H1 (cell line): Measurements from ENCODE around the gene GIGYF2. TPM values are rescaled to one million over a fixed set of nuclear protein-coding genes. Genes with fewer than 3 reads are reported as not detected.

Experiments used
- CTCF ChIA-PET: fragments of 300-600 bp; sonication (Branson Sonifier 250); formaldehyde crosslinking; loops from one replicate; lab custom pipeline; 2021; ENCODE audit not compliant: partially characterized antibody; lab: Charles Lee
- POLR2A ChIA-PET: fragments of 300-600 bp; sonication (Branson Sonifier 250); formaldehyde crosslinking; loops from one replicate; lab custom pipeline; 2021; ENCODE audit warnings: inconsistent platforms; ENCODE audit not compliant: partially characterized antibody; lab: Charles Lee
- DNase-seq, 2 experiments: peaks; one replicate each; pipeline versions ENCODE4 v3.0.0 to v3.0.0-alpha.2; 2010 to 2022; ENCODE audit warnings: low spot score in 2 of 2, low read depth in 1 of 2, mixed read lengths in 1 of 2
- FAIRE-seq: peaks from 2 replicates; lab custom pipeline; 2011; peaks lifted over from hg19 to GRCh38; lab: Jason Lieb, UNC
- H2AFZ ChIP-seq: 2 replicates; pipeline ENCODE4 v1.8.1; 2012; ENCODE audit warnings: low read length, inconsistent platforms
- H2AK5ac ChIP-seq: 2 replicates; pipeline ENCODE4 v1.6.1; 2013; ENCODE audit warnings: low read depth, low read length
- H2BK120ac ChIP-seq: replicated peaks from 2 replicates; pipeline ENCODE3; 2013; ENCODE audit warnings: low read depth, low read length, inconsistent platforms
- H2BK12ac ChIP-seq: 2 replicates; pipeline ENCODE4 v1.6.1; 2013; ENCODE audit warnings: low read depth, low read length
- H2BK15ac ChIP-seq: 2 replicates; pipeline ENCODE4 v1.6.1; 2013; ENCODE audit warnings: low read length
- H2BK20ac ChIP-seq: 2 replicates; pipeline ENCODE4 v1.6.1; 2013; ENCODE audit warnings: low read length
- H2BK5ac ChIP-seq: 2 replicates; pipeline ENCODE4 v1.6.1; 2013; ENCODE audit warnings: low read depth, low read length
- H3K14ac ChIP-seq: 2 replicates; pipeline ENCODE4 v1.6.1; 2013; ENCODE audit warnings: inconsistent platforms; ENCODE audit not compliant: insufficient read length
- H3K18ac ChIP-seq: 2 replicates; pipeline ENCODE4 v1.6.1; 2013; ENCODE audit warnings: low read length; ENCODE audit errors: extremely low read depth
- H3K23ac ChIP-seq: 2 replicates; pipeline ENCODE4 v1.6.1; 2013; ENCODE audit warnings: inconsistent platforms; ENCODE audit not compliant: insufficient read length
- H3K23me2 ChIP-seq: 2 replicates; pipeline ENCODE4 v1.6.1; 2013; ENCODE audit warnings: low read depth, low read length
- H3K27ac ChIP-seq: 2 replicates; pipeline ENCODE4 v1.6.1; 2011; ENCODE audit warnings: low read depth, low read length, inconsistent platforms
- H3K27me3 ChIP-seq, 4 experiments: replicated peaks in 1 of 4; 1 replicate in 1 of 4; 2 replicates in 3 of 4; pipeline versions ENCODE4 v1.6.1 to v1.8.1; 2011 to 2013; ENCODE audit warnings: low read length in 3 of 4, mild to moderate bottlenecking in 3 of 4, inconsistent platforms in 2 of 4, mixed read lengths in 2 of 4, moderate library complexity in 1 of 4; ENCODE audit not compliant: control insufficient read depth in 3 of 4, insufficient read depth in 3 of 4; ENCODE audit errors: extremely low read depth in 1 of 4
- H3K36me3 ChIP-seq, 4 experiments: 2 replicates each; pipeline versions ENCODE4 v1.6.1 to v1.8.1; 2011 to 2013; ENCODE audit warnings: mild to moderate bottlenecking in 4 of 4, low read length in 3 of 4, moderate library complexity in 2 of 4, control low read depth in 1 of 4, inconsistent platforms in 1 of 4; ENCODE audit not compliant: insufficient read depth in 4 of 4, control insufficient read depth in 2 of 4
- H3K4ac ChIP-seq: replicated peaks from 2 replicates; pipeline ENCODE3; 2013; ENCODE audit warnings: low read length, low read depth, mixed read lengths, inconsistent platforms; ENCODE audit not compliant: insufficient read length
- H3K4me1 ChIP-seq, 4 experiments: replicated peaks in 1 of 4; 1 replicate in 1 of 4; 2 replicates in 3 of 4; pipeline versions ENCODE4 v1.6.1 to v1.8.1; 2011 to 2013; ENCODE audit warnings: low read length in 3 of 4, inconsistent platforms in 2 of 4, mixed read lengths in 1 of 4; ENCODE audit not compliant: insufficient read depth in 4 of 4, control insufficient read depth in 3 of 4
- H3K4me2 ChIP-seq, 2 experiments: 2 replicates each; pipeline versions ENCODE4 v1.6.1 to v1.8.1; 2011 to 2013; ENCODE audit warnings: low read depth in 2 of 2, low read length in 2 of 2, control low read depth in 1 of 2, inconsistent platforms in 1 of 2, mild to moderate bottlenecking in 1 of 2; ENCODE audit not compliant: insufficient read depth in 1 of 2
- H3K4me3 ChIP-seq, 4 experiments: fragments of 200-600, 300-600 bp in 1 of 4; sonication (generic), shearing (Covaris generic), sonication (Bioruptor Twin) in 1 of 4; 2 replicates each; pipeline versions ENCODE4 v1.5.1 to v1.8.1; 2011 to 2016; ENCODE audit warnings: low read length in 4 of 4, low read depth in 3 of 4, control low read depth in 2 of 4, inconsistent platforms in 2 of 4, mild to moderate bottlenecking in 2 of 4, mixed read lengths in 1 of 4, moderate library complexity in 1 of 4; ENCODE audit not compliant: insufficient read depth in 2 of 4; ENCODE audit errors: extremely low read depth in 1 of 4
- H3K56ac ChIP-seq: replicated peaks from 2 replicates; pipeline ENCODE3; 2013; ENCODE audit warnings: low read depth, mild to moderate bottlenecking, mixed read lengths, low read length, inconsistent platforms; ENCODE audit not compliant: insufficient read length
- H3K79me1 ChIP-seq: 2 replicates; pipeline ENCODE4 v1.6.1; 2013; ENCODE audit warnings: low read depth, low read length, control low read depth
- H3K79me2 ChIP-seq, 2 experiments: 2 replicates each; pipeline versions ENCODE4 v1.6.1 to v1.8.1; 2012 to 2013; ENCODE audit warnings: low read length in 2 of 2, mild to moderate bottlenecking in 2 of 2, inconsistent platforms in 1 of 2; ENCODE audit not compliant: insufficient read depth in 2 of 2, control insufficient read depth in 1 of 2
- H3K9ac ChIP-seq, 4 experiments: replicated peaks in 1 of 4; 1 replicate in 1 of 4; 2 replicates in 3 of 4; pipeline versions ENCODE4 v1.6.1 to v1.8.1; 2011 to 2013; ENCODE audit warnings: low read depth in 3 of 4, low read length in 3 of 4, control low read depth in 2 of 4, mild to moderate bottlenecking in 2 of 4, moderate library complexity in 2 of 4, inconsistent platforms in 1 of 4; ENCODE audit errors: extremely low read depth in 1 of 4
- H3K9me3 ChIP-seq, 2 experiments: 2 replicates each; pipeline versions ENCODE4 v1.6.1 to v1.8.1; 2012 to 2013; ENCODE audit warnings: mild to moderate bottlenecking in 2 of 2, moderate library complexity in 2 of 2, control low read depth in 1 of 2, inconsistent platforms in 1 of 2, low read depth in 1 of 2, low read length in 1 of 2, mixed read lengths in 1 of 2; ENCODE audit not compliant: insufficient read depth in 2 of 2
- H4K20me1 ChIP-seq, 2 experiments: replicated peaks in 1 of 2; 2 replicates each; pipeline versions ENCODE3 to v1.8.1; 2011 to 2013; ENCODE audit warnings: inconsistent platforms in 2 of 2, low read length in 2 of 2, mild to moderate bottlenecking in 1 of 2; ENCODE audit not compliant: insufficient read depth in 2 of 2, control insufficient read depth in 1 of 2
- H4K5ac ChIP-seq: 2 replicates; pipeline ENCODE4 v1.6.1; 2013; ENCODE audit warnings: low read length, low read depth, mixed read lengths, inconsistent platforms; ENCODE audit not compliant: insufficient read length
- H4K8ac ChIP-seq: 2 replicates; pipeline ENCODE4 v1.8.0; 2013; ENCODE audit warnings: mild to moderate bottlenecking, moderate library complexity, low read length, inconsistent platforms; ENCODE audit not compliant: insufficient read depth; ENCODE audit errors: extremely low read depth
- H4K91ac ChIP-seq: replicated peaks from 2 replicates; pipeline ENCODE3; 2013; ENCODE audit warnings: low read length, mixed read lengths, inconsistent platforms; ENCODE audit not compliant: insufficient read length
- BRCA1 ChIP-seq: IDR thresholded peaks from 2 replicates; pipeline ENCODE4 v1.6.1; 2012; ENCODE audit warnings: low read depth, low read length, improper control_type of control experiment
- CBX5 ChIP-seq: fragments of 300-800, 300-1000 bp; sonication (generic); IDR thresholded peaks from 2 replicates; pipeline ENCODE4 v1.7.1; 2016; ENCODE audit warnings: antibody characterized with exemption, low read length, low read depth
- CHD2 ChIP-seq: IDR thresholded peaks from 2 replicates; pipeline ENCODE4 v1.6.1; 2012; ENCODE audit warnings: low read length, improper control_type of control experiment
- HDAC6 ChIP-seq: IDR thresholded peaks from one replicate; pipeline ENCODE4 v1.7.1; 2012; ENCODE audit warnings: low read depth, mild to moderate bottlenecking, inconsistent platforms, low read length, moderate library complexity
- MAFK ChIP-seq: IDR thresholded peaks from 2 replicates; pipeline ENCODE4 v1.6.1; 2012; ENCODE audit warnings: low read depth, mild to moderate bottlenecking, improper control_type of control experiment, low read length
- PHF8 ChIP-seq: fragments of 200-600 bp; sonication (generic); conservative IDR thresholded peaks from 2 replicates; pipeline ENCODE4 v1.7.1; 2012; ENCODE audit warnings: low read depth, mild to moderate bottlenecking, inconsistent platforms, low read length, moderate library complexity
- SP2 ChIP-seq: IDR thresholded peaks from 2 replicates; pipeline ENCODE4 v1.6.1; 2012; ENCODE audit warnings: mild to moderate bottlenecking, low read length, inconsistent platforms
- TEAD4 ChIP-seq: IDR thresholded peaks from 2 replicates; pipeline ENCODE4 v1.6.1; 2012; ENCODE audit warnings: low read depth, low read length, inconsistent platforms, mixed read lengths
- USF2 ChIP-seq: IDR thresholded peaks from 2 replicates; pipeline ENCODE4 v1.6.1; 2011; ENCODE audit warnings: low read length, improper control_type of control experiment
- WGBS, 2 experiments: shearing (Covaris generic) in 1 of 2; methylation state at CpG; one replicate each; pipeline versions ENCODE4 v1.1.6 to v1.1.7; 2013 to 2015; ENCODE audit warnings: low lambda C conversion rate in 2 of 2, mixed read lengths in 2 of 2, inconsistent platforms in 1 of 2, low coverage in 1 of 2, missing lambda C conversion rate in 1 of 2; ENCODE audit not compliant: insufficient replicate concordance in 2 of 2, insufficient coverage in 1 of 2, insufficient read length in 1 of 2; ENCODE audit errors: extremely low coverage in 1 of 2, missing lambda C conversion rate in 1 of 2; 5-methylcytosine and 5-hydroxymethylcytosine counted together
- polyA plus RNA-seq, 7 experiments: library from polyadenylated mRNA; depleted of rRNA in 3 of 7; stranded (reverse) in 5 of 7; unstranded in 2 of 7; fragments of >200 nt in 5 of 7; fragments of 200-250 nt in 2 of 7; gene quantifications; 1 replicate in 5 of 7; 2 replicates in 1 of 7; 4 replicates in 1 of 7; pipeline versions ENCODE4 v1.2.1 to v1.2.3, GENCODE V29; 2011 to 2013; ENCODE audit warnings: missing spikeins in 2 of 7, mixed read lengths in 2 of 7
- total RNA-seq: library from RNA; stranded (reverse); fragmentation: NEBNext Ultra II Directional; extraction: Animal tissue kit (Norgen Biotek cat#: 25700); gene quantifications from 2 replicates; pipeline ENCODE4 v1.2.1, GENCODE V29; 2021
- TF ChIP-seq, protein P1 (sequence below), 3 experiments: IDR thresholded peaks; 1 replicate in 2 of 3; 2 replicates in 1 of 3; pipeline versions ENCODE4 v1.5.1 to v1.6.1; 2011; ENCODE audit warnings: low read length in 3 of 3, mild to moderate bottlenecking in 3 of 3, inconsistent platforms in 2 of 3, low read depth in 1 of 3, moderate library complexity in 1 of 3; ENCODE audit not compliant: insufficient read depth in 1 of 3; ENCODE audit errors: control extremely low read depth in 1 of 3

Gene GIGYF2
- total and polyA plus RNA-seq, 2 of the 8 experiments (the other 6 are each of a cell fraction or from before 2014, with no cell fraction given), result 22.3 to 62.0 TPM

- Histone ChIP-seq H3K9ac (no peak overlapping the region), H2BK120ac (no peak overlapping the region), H3K56ac (no peak overlapping the region), H3K27ac (no peak overlapping the region), H4K91ac (no peak overlapping the region), H3K4me2 (no peak overlapping the region), H2BK5ac (no peak overlapping the region), H4K5ac (no peak overlapping the region), H3K79me1 (no peaks in the 10 kb centered on the region), H2AFZ (no peak overlapping the region), H2AK5ac (no peak overlapping the region), H3K18ac (no peak overlapping the region), H3K36me3 (no peaks in the 10 kb centered on the region; a peak in 1 of 8 replicates), H3K4ac (no peak overlapping the region), H3K79me2 (no peaks in the 10 kb centered on the region), H2BK15ac (no peak overlapping the region), H4K8ac (no peak overlapping the region), H3K27me3 (no peaks in the 10 kb centered on the region), H4K20me1 (peaks cover 0 to 8% of the 10 kb centered on the region in 2 experiments), H3K23me2 (peaks cover 5% of the 10 kb centered on the region), H3K4me3 (no peak overlapping the region), H3K23ac (no peak overlapping the region), H3K9me3 (no peaks in the 10 kb centered on the region), H2BK20ac (no peak overlapping the region), H3K14ac (no peak overlapping the region), H3K4me1 (peaks cover 0 to 16% (median 10%) of the 10 kb centered on the region in 4 experiments; a peak in 6 of 7 replicates), H2BK12ac (peak overlapping the region; percentile 4; the same call in 1 of the 2 replicates)
- CTCF ChIA-PET, result interaction anchor here (0.5 to 1.9 kb wide), 25 partner anchors 10 to 572 kb away, joined by 3 to 10 read pairs (median 4); partner anchors contain the start of genes INPP5D and NEU2
- WGBS, 2 experiments, result 90% methylated on average over 7 of the region's 7 CpGs; no CpG with 5 or more reads in 1 of the 2 experiments
- POLR2A ChIA-PET, result interaction anchor here (0.9 kb wide), 1 partner anchor 145 kb away, joined by 3 read pairs; no protein-coding TSS in a partner anchor
- DNase-seq (no peak), FAIRE-seq (no peak)
- no peak for TF ChIP-seq SP2
- no peak for TF ChIP-seq HDAC6
- TF ChIP-seq CBX5, result no peak
- no peak for TF ChIP-seq CHD2
- TF ChIP-seq, protein P1, sequence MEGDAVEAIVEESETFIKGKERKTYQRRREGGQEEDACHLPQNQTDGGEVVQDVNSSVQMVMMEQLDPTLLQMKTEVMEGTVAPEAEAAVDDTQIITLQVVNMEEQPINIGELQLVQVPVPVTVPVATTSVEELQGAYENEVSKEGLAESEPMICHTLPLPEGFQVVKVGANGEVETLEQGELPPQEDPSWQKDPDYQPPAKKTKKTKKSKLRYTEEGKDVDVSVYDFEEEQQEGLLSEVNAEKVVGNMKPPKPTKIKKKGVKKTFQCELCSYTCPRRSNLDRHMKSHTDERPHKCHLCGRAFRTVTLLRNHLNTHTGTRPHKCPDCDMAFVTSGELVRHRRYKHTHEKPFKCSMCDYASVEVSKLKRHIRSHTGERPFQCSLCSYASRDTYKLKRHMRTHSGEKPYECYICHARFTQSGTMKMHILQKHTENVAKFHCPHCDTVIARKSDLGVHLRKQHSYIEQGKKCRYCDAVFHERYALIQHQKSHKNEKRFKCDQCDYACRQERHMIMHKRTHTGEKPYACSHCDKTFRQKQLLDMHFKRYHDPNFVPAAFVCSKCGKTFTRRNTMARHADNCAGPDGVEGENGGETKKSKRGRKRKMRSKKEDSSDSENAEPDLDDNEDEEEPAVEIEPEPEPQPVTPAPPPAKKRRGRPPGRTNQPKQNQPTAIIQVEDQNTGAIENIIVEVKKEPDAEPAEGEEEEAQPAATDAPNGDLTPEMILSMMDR (IDR thresholded peaks at IDR 0.05; ENCODE audit: control extremely low read depth in 1 of 3, insufficient read depth in 1 of 3, low read depth in 1 of 3, low read length in 3 of 3), result no peak
- TF ChIP-seq TEAD4, result no peak
- no peak for TF ChIP-seq USF2
- TF ChIP-seq BRCA1, result no peak
- TF ChIP-seq PHF8, result no peak
- TF ChIP-seq MAFK, result no peak
Measured at GRCh38 chr2:232886632-232887031, 189.5 kb downstream of the GIGYF2 start.
